Stimulated activated effector memory CD8-positive, alpha-beta T cell treated with anti-CD3 and anti-CD28 coated beads, Interleukin-12 subunit alpha, Interleukin-12 subunit beta, amount 100 ng/mL, for 72 hours (primary cell): Measurements from ENCODE around the gene ZMYND12.

Experiments used
- ATAC-seq: fragments of 150-1000 bp; cut with Tn5 transposase; 2 replicates; pipeline ENCODE4 v1.10.0; 2021
- DNase-seq, 2 donors: peaks; one replicate each; pipeline ENCODE4 v3.0.0; 2021 to 2022; ENCODE audit warnings: low spot score in 2 of 2
- H3K27ac Mint-ChIP-seq: one replicate; pipeline ENCODE4 v1.8.0; 2022; ENCODE audit warnings: mild to moderate bottlenecking, mixed read lengths
- H3K36me3 Mint-ChIP-seq: one replicate; pipeline ENCODE4 v1.8.0; 2022; ENCODE audit warnings: mild to moderate bottlenecking, mixed read lengths
- H3K4me1 Mint-ChIP-seq: one replicate; pipeline ENCODE4 v1.8.0; 2022; ENCODE audit warnings: mixed read lengths
- H3K4me3 Mint-ChIP-seq: one replicate; pipeline ENCODE4 v1.8.0; 2022; ENCODE audit warnings: mild to moderate bottlenecking, mixed read lengths
- H3K9me3 Mint-ChIP-seq: one replicate; pipeline ENCODE4 v1.8.0; 2022; ENCODE audit warnings: mixed read lengths

ZMYND12 gene

DNA sequence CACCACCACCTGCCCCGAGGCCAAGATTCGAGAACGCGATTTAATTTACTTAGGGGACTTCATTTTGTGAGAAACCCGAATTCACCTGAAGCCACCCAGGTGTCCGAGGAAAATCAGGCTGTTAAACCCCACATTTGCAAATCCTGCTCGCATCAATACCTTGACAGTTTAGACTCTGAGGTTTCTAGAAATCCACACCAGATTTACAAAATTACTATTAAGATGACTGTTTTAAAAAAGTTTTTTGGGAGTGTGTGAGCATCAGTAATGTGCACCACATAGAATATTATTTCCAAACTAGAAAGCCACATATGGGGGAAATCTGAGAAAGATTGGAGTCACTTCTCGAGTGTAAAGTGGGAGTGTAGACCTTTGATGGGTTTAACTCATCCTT, 74.5 kb downstream of the ZMYND12 start:
- no peaks in the 10 kb centered on the region for H3K4me1 Mint-ChIP-seq
- H3K9me3 Mint-ChIP-seq, result no peaks in the 10 kb centered on the region
- ATAC-seq, result no peak
- H3K36me3 Mint-ChIP-seq, result no peaks in the 10 kb centered on the region
- no peak overlapping the region for H3K27ac Mint-ChIP-seq
- H3K4me3 Mint-ChIP-seq, result peak overlapping the region; percentile 66
- DNase-seq, result no peak

DNA sequence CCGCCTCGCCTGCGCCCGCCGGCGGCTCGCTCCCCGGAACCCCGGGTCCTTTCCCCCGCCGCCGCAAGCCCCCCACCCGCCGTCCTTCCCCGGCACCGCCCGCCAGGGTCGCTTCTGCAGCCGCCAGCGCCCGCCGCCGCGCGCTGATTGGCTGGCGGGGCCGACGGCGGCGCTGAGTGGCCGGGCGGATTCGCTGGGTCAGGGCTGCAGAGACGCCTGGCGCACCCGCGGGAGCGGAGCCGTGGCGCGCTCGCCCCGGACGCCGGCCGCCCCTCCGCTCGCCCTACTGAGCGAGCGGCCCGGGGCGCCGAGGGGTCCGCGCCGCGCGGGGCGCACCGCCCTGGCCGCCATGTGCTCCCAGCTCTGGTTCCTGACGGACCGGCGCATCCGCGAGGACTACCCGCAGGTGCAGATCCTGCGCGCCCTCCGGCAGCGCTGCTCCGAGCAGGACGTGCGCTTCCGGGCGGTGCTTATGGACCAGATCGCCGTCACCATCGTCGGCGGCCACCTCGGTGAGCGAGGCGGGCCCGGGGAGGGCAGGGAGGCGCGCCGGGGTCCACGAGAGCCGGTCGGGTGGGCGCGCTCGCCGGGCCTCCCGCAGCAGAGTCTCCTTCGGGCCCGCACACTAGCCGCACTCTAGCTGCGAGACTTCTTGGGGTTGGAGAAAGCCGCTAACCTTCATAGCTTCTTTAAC, 75.1 kb downstream of the ZMYND12 start, which contains the start of gene RIMKLA:
Gene RIMKLA, plus strand, starts transcription at position 207 of the 694 bp plus-strand sequence. Its CDS starts 143 bp downstream, at position 350.
- H3K27ac Mint-ChIP-seq, result no peak within 1 kb of the TSS

More for the DNA sequence above, 75.1 kb downstream of the ZMYND12 start, which contains the start of gene RIMKLA:
- H3K4me3 Mint-ChIP-seq, result peak within 1 kb of the TSS; percentile 66
- H3K9me3 Mint-ChIP-seq, result no peaks in the 10 kb centered on the region
- DNase-seq (peak; percentile 46 to 74), ATAC-seq (peak; percentile 94)
- no peaks in the 10 kb centered on the region for H3K4me1 Mint-ChIP-seq
- no peaks in the 10 kb centered on the region for H3K36me3 Mint-ChIP-seq
